ENCODE results near the gene ANTXR1. TPM values are rescaled to one million over a fixed set of nuclear protein-coding genes. Genes with fewer than 3 reads are reported as not detected.

The ANTXR1 gene
- total RNA-seq, 2 donors from 2014 or later: 48.3 to 54.5 TPM

GRCh38 chr2:69047625-69048145 is 34.7 kb downstream of the ANTXR1 start:
- WGBS, 2 experiments (ENCODE audit: insufficient coverage in 1 of 2, insufficient read length in 1 of 2): 82 to 100% methylated on average over 1 of the region's 1 CpG

GRCh38 chr2:69050802-69051201 is 37.8 kb downstream of the ANTXR1 start:
- no peak overlapping the region for H3K4me3 Mint-ChIP-seq
- Histone ChIP-seq H3K36me3 (ENCODE audit: control insufficient read depth, insufficient read depth, low read length) (no peaks in the 10 kb centered on the region), H3K27me3 (ENCODE audit: control insufficient read depth, insufficient read depth, low read length, poor library complexity, severe bottlenecking) (no peaks in the 10 kb centered on the region), H3K4me3 (ENCODE audit: low read length) (no peak overlapping the region), H3K4me1 (ENCODE audit: control insufficient read depth, insufficient read depth, low read length) (peaks cover 5% of the 10 kb centered on the region), H3K9ac (ENCODE audit: extremely low read depth, low read length, poor library complexity, severe bottlenecking) (no peak overlapping the region), H3K27ac (ENCODE audit: low read depth, low read length) (no peak overlapping the region), H3K9me3 (ENCODE audit: control insufficient read depth, low read length) (no peaks in the 10 kb centered on the region)
- H3K27me3 Mint-ChIP-seq (ENCODE audit: insufficient read depth): no peaks in the 10 kb centered on the region
- peaks cover 20% of the 10 kb centered on the region for H3K4me1 Mint-ChIP-seq
- TF ChIP-seq CTCF (conservative IDR thresholded peaks at IDR 0.05): no peak
- no peak overlapping the region for H3K27ac Mint-ChIP-seq
- H3K9me3 Mint-ChIP-seq: no peaks in the 10 kb centered on the region
- no peak for DNase-seq
- peaks cover 4% of the 10 kb centered on the region for H3K36me3 Mint-ChIP-seq (ENCODE audit: low read depth)
- 95 to 96% methylated on average over 4 of the region's 4 CpGs for WGBS, 2 experiments (ENCODE audit: insufficient coverage in 1 of 2, insufficient read length in 1 of 2)

More at GRCh38 chr2:69047625-69048145, 34.7 kb downstream of the ANTXR1 start:
- peaks cover 5% of the 10 kb centered on the region for H3K36me3 ChIP-seq (ENCODE audit: control insufficient read depth, insufficient read depth, low read length)
- no peaks in the 10 kb centered on the region for H3K27me3 ChIP-seq (ENCODE audit: control insufficient read depth, insufficient read depth, low read length, poor library complexity, severe bottlenecking)
- H3K4me3 ChIP-seq (ENCODE audit: low read length): no peak overlapping the region
- DNase-seq: no peak
- no peak overlapping the region for H3K4me3 Mint-ChIP-seq
- H3K27ac Mint-ChIP-seq: no peak overlapping the region
- no peak overlapping the region for H3K27ac ChIP-seq (ENCODE audit: low read depth, low read length)
- peaks cover 14% of the 10 kb centered on the region for H3K36me3 Mint-ChIP-seq (ENCODE audit: low read depth)
- peaks cover 5% of the 10 kb centered on the region for H3K4me1 ChIP-seq (ENCODE audit: control insufficient read depth, insufficient read depth, low read length)
- H3K9me3 Mint-ChIP-seq: no peaks in the 10 kb centered on the region
- H3K4me1 Mint-ChIP-seq: peaks cover 36% of the 10 kb centered on the region
- H3K27me3 Mint-ChIP-seq (ENCODE audit: insufficient read depth): no peaks in the 10 kb centered on the region
- no peaks in the 10 kb centered on the region for H3K9me3 ChIP-seq (ENCODE audit: control insufficient read depth, low read length)
- no peak for TF ChIP-seq CTCF (conservative IDR thresholded peaks at IDR 0.05)
- H3K9ac ChIP-seq (ENCODE audit: extremely low read depth, low read length, poor library complexity, severe bottlenecking): no peak overlapping the region

GRCh38 chr2:69053416-69053965 is 40.5 kb downstream of the ANTXR1 start:
- Histone ChIP-seq H3K4me1 (ENCODE audit: control insufficient read depth, insufficient read depth, low read length) (no peaks in the 10 kb centered on the region), H3K4me3 (ENCODE audit: low read length) (no peak overlapping the region), H3K36me3 (ENCODE audit: control insufficient read depth, insufficient read depth, low read length) (no peaks in the 10 kb centered on the region), H3K9me3 (ENCODE audit: control insufficient read depth, low read length) (peaks cover 2% of the 10 kb centered on the region), H3K9ac (ENCODE audit: extremely low read depth, low read length, poor library complexity, severe bottlenecking) (no peak overlapping the region), H3K27ac (ENCODE audit: low read depth, low read length) (no peak overlapping the region), H3K27me3 (ENCODE audit: control insufficient read depth, insufficient read depth, low read length, poor library complexity, severe bottlenecking) (no peaks in the 10 kb centered on the region)
- Mint-ChIP-seq H3K4me1 (no peaks in the 10 kb centered on the region), H3K27ac (no peak overlapping the region), H3K4me3 (no peak overlapping the region), H3K9me3 (no peaks in the 10 kb centered on the region), H3K36me3 (ENCODE audit: low read depth) (peaks cover 12% of the 10 kb centered on the region), H3K27me3 (ENCODE audit: insufficient read depth) (no peaks in the 10 kb centered on the region)
- no peak for DNase-seq
- TF ChIP-seq CTCF (conservative IDR thresholded peaks at IDR 0.05): no peak
- 88% methylated on average over 2 of the region's 2 CpGs; no CpG with 5 or more reads in 1 of the 2 experiments for WGBS, 2 experiments (ENCODE audit: insufficient coverage in 1 of 2, insufficient read length in 1 of 2)
